Measurements from ENCODE around the gene C6orf89.

The C6orf89 gene

GRCh38 chr6:36968266-36968977 is 82.7 kb downstream of the C6orf89 start:
- TF ChIP-seq, protein P1, sequence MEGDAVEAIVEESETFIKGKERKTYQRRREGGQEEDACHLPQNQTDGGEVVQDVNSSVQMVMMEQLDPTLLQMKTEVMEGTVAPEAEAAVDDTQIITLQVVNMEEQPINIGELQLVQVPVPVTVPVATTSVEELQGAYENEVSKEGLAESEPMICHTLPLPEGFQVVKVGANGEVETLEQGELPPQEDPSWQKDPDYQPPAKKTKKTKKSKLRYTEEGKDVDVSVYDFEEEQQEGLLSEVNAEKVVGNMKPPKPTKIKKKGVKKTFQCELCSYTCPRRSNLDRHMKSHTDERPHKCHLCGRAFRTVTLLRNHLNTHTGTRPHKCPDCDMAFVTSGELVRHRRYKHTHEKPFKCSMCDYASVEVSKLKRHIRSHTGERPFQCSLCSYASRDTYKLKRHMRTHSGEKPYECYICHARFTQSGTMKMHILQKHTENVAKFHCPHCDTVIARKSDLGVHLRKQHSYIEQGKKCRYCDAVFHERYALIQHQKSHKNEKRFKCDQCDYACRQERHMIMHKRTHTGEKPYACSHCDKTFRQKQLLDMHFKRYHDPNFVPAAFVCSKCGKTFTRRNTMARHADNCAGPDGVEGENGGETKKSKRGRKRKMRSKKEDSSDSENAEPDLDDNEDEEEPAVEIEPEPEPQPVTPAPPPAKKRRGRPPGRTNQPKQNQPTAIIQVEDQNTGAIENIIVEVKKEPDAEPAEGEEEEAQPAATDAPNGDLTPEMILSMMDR (IDR thresholded peaks at IDR 0.05; ENCODE audit: extremely low read depth, missing control alignments) = no peak
- DNase-seq (ENCODE audit: low spot score) = no peak

DNA sequence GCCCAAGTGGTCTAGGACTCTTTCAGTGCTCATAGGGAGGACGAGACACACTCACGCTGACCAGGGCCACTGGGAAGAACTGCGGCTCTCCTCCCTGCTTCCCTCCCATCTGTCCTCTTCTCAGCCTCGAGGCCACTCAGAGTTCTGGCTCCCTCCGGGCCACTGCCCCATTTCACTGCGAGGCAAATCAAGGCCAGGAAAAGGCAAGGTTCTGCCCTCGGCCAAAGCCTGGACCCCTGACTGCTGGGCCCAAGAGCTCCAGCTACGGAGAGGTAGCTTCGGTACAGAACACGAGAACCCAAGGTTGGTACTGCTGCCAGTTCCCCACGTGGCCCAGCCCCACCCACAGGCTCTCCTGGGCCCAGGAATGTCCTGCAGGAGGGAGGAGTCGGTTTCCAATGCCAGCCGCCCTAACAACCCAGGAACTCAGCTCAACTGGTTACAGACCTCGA is 83.5 kb downstream of the C6orf89 start:
- DNase-seq (ENCODE audit: low spot score) = no peak
- TF ChIP-seq, protein P1 (IDR thresholded peaks at IDR 0.05; ENCODE audit: extremely low read depth, missing control alignments) = no peak

- DNase-seq (ENCODE audit: low spot score) = no peak
- TF ChIP-seq, protein P1 (IDR thresholded peaks at IDR 0.05; ENCODE audit: extremely low read depth, missing control alignments) = no peak
These were observed 84.5 kb downstream of the C6orf89 start for GRCh38 chr6:36969988-36970891.

DNA sequence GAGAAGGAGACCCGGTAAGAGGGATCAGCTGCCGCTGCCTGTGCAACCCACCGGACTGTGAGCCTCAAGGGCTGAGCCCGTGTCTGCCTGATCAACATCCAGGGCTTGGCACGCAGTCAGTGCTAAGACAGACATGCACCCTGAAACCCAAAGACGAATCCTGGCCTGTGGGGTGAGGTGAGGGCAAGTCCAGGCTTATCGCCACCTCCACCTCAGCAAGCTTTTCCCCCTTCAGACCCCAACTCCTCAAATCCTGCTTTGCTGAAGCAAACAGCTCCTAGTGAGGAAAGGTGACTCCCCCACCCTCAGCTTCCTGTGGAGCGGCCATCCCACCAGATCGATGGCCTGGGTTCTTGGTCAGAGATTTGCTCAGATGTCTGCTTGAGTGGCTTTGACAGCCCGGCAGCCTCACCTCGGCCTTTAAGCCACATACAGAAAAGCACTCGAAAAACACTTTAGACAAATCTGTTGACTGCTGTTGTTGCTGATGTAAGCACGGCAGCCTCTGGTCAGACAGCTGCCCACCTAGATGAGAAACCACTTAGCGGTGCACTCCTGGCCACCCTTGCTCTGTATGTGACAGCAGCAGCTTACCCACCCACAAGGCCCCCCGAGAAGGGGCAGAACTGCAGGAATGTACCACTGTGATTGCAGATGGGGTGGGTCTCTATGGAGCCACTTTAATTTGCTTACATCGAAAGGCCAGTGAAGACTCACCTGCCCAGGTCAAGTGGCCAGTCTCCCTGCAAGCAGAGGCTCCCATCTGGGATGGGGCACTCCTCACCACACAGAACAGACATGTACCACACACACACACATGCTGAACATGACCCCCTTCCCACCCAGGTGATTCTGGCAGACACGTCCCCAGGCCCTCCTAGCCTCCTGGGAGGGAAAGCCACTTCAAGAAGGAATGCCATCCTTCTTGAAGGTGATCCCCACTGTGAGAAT is 85.4 kb downstream of the C6orf89 start:
- no peak for DNase-seq (ENCODE audit: low spot score)
- TF ChIP-seq, protein P1 (IDR thresholded peaks at IDR 0.05; ENCODE audit: extremely low read depth, missing control alignments) = no peak

GRCh38 chr6:36971921-36972673 is 86.3 kb downstream of the C6orf89 start:
- no peak for DNase-seq (ENCODE audit: low spot score)
- TF ChIP-seq, protein P1 (IDR thresholded peaks at IDR 0.05; ENCODE audit: extremely low read depth, missing control alignments) = no peak

GRCh38 chr6:36973190-36973589 is 87.4 kb downstream of the C6orf89 start:
- no peak for DNase-seq (ENCODE audit: low spot score)
- TF ChIP-seq, protein P1 (IDR thresholded peaks at IDR 0.05; ENCODE audit: extremely low read depth, missing control alignments) = no peak
